GM19372 (cell line): ENCODE measurements around the gene MROH9.
"Not testable (repeated sequence)": the region's sequence is repeated elsewhere in the genome, so short reads cannot be mapped to it uniquely, and the experiment has no call there.

Experiments used
- ATAC-seq: cut with Tn5 transposase; IDR thresholded peaks from one replicate; pipeline ENCODE4 v1.9.1; 2021; ENCODE audit warnings: mild to moderate bottlenecking, low read depth, moderate library complexity; ENCODE audit not compliant: unreplicated experiment

MROH9 gene

GRCh38 chr1:170935231-170935630, at the start of gene MROH9:
Gene MROH9, plus strand, starts transcription at chr1:170935534. Its CDS starts 10,023 bp downstream, at chr1:170945557.
- no peak for ATAC-seq

- no peak for ATAC-seq
Observed at GRCh38 chr1:170885551-170885950, 49.8 kb upstream of the MROH9 start.

GRCh38 chr1:170886460-170886859, 48.9 kb upstream of the MROH9 start:
- no peak for ATAC-seq

- ATAC-seq, result no peak
Observed at GRCh38 chr1:170887726-170888125, 47.6 kb upstream of the MROH9 start.

GRCh38 chr1:170891872-170892271, 43.5 kb upstream of the MROH9 start:
- ATAC-seq, result no peak

GRCh38 chr1:170893655-170894297, 41.6 kb upstream of the MROH9 start:
- no peak for ATAC-seq

- ATAC-seq, result no peak
Observed at GRCh38 chr1:170903961-170904360, 31.4 kb upstream of the MROH9 start.

GRCh38 chr1:170908942-170909341, 26.4 kb upstream of the MROH9 start:
- no peak for ATAC-seq

GRCh38 chr1:170910273-170910672, 25.1 kb upstream of the MROH9 start:
- no peak for ATAC-seq

- ATAC-seq, result no peak
Observed at GRCh38 chr1:170917373-170917772, 18.0 kb upstream of the MROH9 start.

- ATAC-seq, result not testable (repeated sequence)
Observed at GRCh38 chr1:170924656-170925055, 10.7 kb upstream of the MROH9 start.

GRCh38 chr1:170927955-170928840, 7.1 kb upstream of the MROH9 start:
- ATAC-seq, result no peak

GRCh38 chr1:170929412-170929834, 5.9 kb upstream of the MROH9 start:
- ATAC-seq, result no peak

- peak; percentile 91 for ATAC-seq
Observed at GRCh38 chr1:170929835-170930554, 5.3 kb upstream of the MROH9 start.

- no peak for ATAC-seq
Observed at GRCh38 chr1:170931650-170932049, 3.7 kb upstream of the MROH9 start.

GRCh38 chr1:170932236-170932635, 3.1 kb upstream of the MROH9 start:
- ATAC-seq, result no peak

- no peak for ATAC-seq
Observed at GRCh38 chr1:170938281-170938680, 2.9 kb downstream of the MROH9 start.

- ATAC-seq, result no peak
Observed at GRCh38 chr1:170939476-170939875, 4.1 kb downstream of the MROH9 start.

GRCh38 chr1:170951744-170952143, 16.4 kb downstream of the MROH9 start:
- not testable (repeated sequence) for ATAC-seq

- ATAC-seq, result no peak
Observed at GRCh38 chr1:170959385-170959784, 24.1 kb downstream of the MROH9 start.

- no peak for ATAC-seq
Observed at GRCh38 chr1:170964506-170964905, 29.2 kb downstream of the MROH9 start.
